ENCODE data around the gene RCBTB2. TPM values are rescaled to one million over a fixed set of nuclear protein-coding genes. Genes with fewer than 3 reads are reported as not detected.

RCBTB2 gene
- total RNA-seq, 2 donors from 2014 or later: 3.1 to 7.3 TPM

DNA sequence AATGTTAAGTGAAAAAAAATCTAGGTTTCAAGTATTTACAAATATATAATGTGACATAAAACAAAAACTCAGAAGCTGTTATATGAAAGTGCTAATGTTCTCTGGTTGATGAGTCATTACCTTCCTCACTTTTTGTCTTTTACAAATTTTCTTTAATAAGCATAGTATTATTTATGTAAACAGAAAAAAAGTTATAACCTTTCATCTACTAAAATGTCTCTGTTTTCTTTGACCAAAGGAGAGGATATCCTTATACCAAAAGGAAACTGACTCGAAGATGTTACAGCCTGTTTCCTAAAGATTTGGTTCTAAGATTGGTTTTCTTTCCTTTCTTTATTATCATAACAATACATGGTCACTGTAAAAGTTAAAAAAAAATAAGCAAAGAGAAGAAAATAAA, 38.0 kb downstream of the RCBTB2 start:
- no peaks in the 10 kb centered on the region for H3K4me1 ChIP-seq (ENCODE audit: control insufficient read depth, insufficient read depth, low read length)
- no CpG with 5 or more reads among the region's 1 CpG for WGBS, 2 experiments (ENCODE audit: insufficient coverage in 1 of 2, insufficient read length in 1 of 2)
- H3K4me1 Mint-ChIP-seq: peaks cover 6% of the 10 kb centered on the region
- H3K9me3 ChIP-seq (ENCODE audit: control insufficient read depth, low read length): no peaks in the 10 kb centered on the region
- no peak overlapping the region for H3K4me3 Mint-ChIP-seq
- H3K36me3 Mint-ChIP-seq (ENCODE audit: low read depth): no peaks in the 10 kb centered on the region
- no peaks in the 10 kb centered on the region for H3K27me3 ChIP-seq (ENCODE audit: control insufficient read depth, insufficient read depth, low read length, poor library complexity, severe bottlenecking)
- no peaks in the 10 kb centered on the region for H3K9me3 Mint-ChIP-seq
- H3K27me3 Mint-ChIP-seq (ENCODE audit: insufficient read depth): no peaks in the 10 kb centered on the region
- TF ChIP-seq CTCF (conservative IDR thresholded peaks at IDR 0.05): no peak
- H3K9ac ChIP-seq (ENCODE audit: extremely low read depth, low read length, poor library complexity, severe bottlenecking): no peak overlapping the region
- H3K27ac ChIP-seq (ENCODE audit: low read depth, low read length): no peak overlapping the region
- no peak overlapping the region for H3K4me3 ChIP-seq (ENCODE audit: low read length)
- H3K27ac Mint-ChIP-seq: no peak overlapping the region
- H3K36me3 ChIP-seq (ENCODE audit: control insufficient read depth, insufficient read depth, low read length): no peaks in the 10 kb centered on the region
- DNase-seq: no peak

GRCh38 chr13:48493851-48494250, 39.0 kb downstream of the RCBTB2 start:
- H3K4me3 Mint-ChIP-seq: no peak overlapping the region
- Histone ChIP-seq H3K27me3 (ENCODE audit: control insufficient read depth, insufficient read depth, low read length, poor library complexity, severe bottlenecking) (no peaks in the 10 kb centered on the region), H3K4me3 (ENCODE audit: low read length) (no peak overlapping the region), H3K9ac (ENCODE audit: extremely low read depth, low read length, poor library complexity, severe bottlenecking) (no peak overlapping the region), H3K9me3 (ENCODE audit: control insufficient read depth, low read length) (no peaks in the 10 kb centered on the region), H3K27ac (ENCODE audit: low read depth, low read length) (no peak overlapping the region), H3K4me1 (ENCODE audit: control insufficient read depth, insufficient read depth, low read length) (no peaks in the 10 kb centered on the region), H3K36me3 (ENCODE audit: control insufficient read depth, insufficient read depth, low read length) (no peaks in the 10 kb centered on the region)
- H3K9me3 Mint-ChIP-seq: no peaks in the 10 kb centered on the region
- DNase-seq: no peak
- no peak overlapping the region for H3K27ac Mint-ChIP-seq
- H3K27me3 Mint-ChIP-seq (ENCODE audit: insufficient read depth): no peaks in the 10 kb centered on the region
- TF ChIP-seq CTCF (conservative IDR thresholded peaks at IDR 0.05): no peak
- WGBS, 2 experiments (ENCODE audit: insufficient coverage in 1 of 2, insufficient read length in 1 of 2): 85 to 92% methylated on average over 2 of the region's 2 CpGs
- no peaks in the 10 kb centered on the region for H3K36me3 Mint-ChIP-seq (ENCODE audit: low read depth)
- peaks cover 6% of the 10 kb centered on the region for H3K4me1 Mint-ChIP-seq

DNA sequence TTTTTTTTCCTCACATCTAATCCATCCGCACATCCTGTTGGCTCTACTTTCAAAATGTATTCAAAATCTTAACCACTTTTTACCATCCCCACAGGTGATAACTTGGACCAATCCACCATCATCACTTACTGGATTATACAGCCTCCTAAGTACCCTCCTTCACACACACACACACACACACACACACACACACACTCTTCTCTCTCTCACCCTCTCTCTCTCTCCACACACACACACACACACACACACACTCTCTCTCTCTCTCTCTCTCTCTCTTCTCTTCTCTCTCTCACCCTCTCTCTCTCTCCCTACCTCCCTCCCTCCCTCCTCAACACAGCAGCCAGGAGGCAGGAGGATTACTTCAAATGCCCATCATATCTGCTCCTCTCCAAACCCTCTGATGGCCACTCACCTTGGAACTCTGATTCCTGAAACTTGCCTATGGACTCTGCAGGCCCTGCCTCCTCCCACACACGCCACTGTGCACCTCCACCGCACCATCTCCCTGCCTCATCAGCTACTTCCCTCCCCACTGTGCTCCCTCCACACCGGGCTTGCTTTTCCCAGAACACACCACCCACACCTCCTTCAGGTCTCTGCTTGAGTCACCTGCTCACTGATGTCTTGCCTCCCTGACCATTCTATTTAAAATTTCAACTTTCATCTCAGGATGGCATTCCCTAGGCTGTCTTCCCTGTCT, 39.7 kb downstream of the RCBTB2 start:
- no peak for DNase-seq
- H3K4me3 Mint-ChIP-seq: no peak overlapping the region
- H3K9me3 ChIP-seq (ENCODE audit: control insufficient read depth, low read length): peaks cover 2% of the 10 kb centered on the region
- no peaks in the 10 kb centered on the region for H3K4me1 ChIP-seq (ENCODE audit: control insufficient read depth, insufficient read depth, low read length)
- peaks cover 6% of the 10 kb centered on the region for H3K4me1 Mint-ChIP-seq
- WGBS, 2 experiments (ENCODE audit: insufficient coverage in 1 of 2, insufficient read length in 1 of 2): 86 to 95% methylated on average over 3 to 4 of the region's 4 CpGs
- H3K9me3 Mint-ChIP-seq: no peaks in the 10 kb centered on the region
- H3K27ac Mint-ChIP-seq: no peak overlapping the region
- H3K4me3 ChIP-seq (ENCODE audit: low read length): no peak overlapping the region
- TF ChIP-seq CTCF (conservative IDR thresholded peaks at IDR 0.05): no peak
- H3K36me3 Mint-ChIP-seq (ENCODE audit: low read depth): peaks cover 3% of the 10 kb centered on the region
- H3K36me3 ChIP-seq (ENCODE audit: control insufficient read depth, insufficient read depth, low read length): no peaks in the 10 kb centered on the region
- no peak overlapping the region for H3K9ac ChIP-seq (ENCODE audit: extremely low read depth, low read length, poor library complexity, severe bottlenecking)
- no peaks in the 10 kb centered on the region for H3K27me3 ChIP-seq (ENCODE audit: control insufficient read depth, insufficient read depth, low read length, poor library complexity, severe bottlenecking)
- H3K27ac ChIP-seq (ENCODE audit: low read depth, low read length): no peak overlapping the region
- no peaks in the 10 kb centered on the region for H3K27me3 Mint-ChIP-seq (ENCODE audit: insufficient read depth)

Measured in endodermal cell (in vitro differentiated cells).